HG02840 (cell line): ENCODE results near the gene MAP3K5.
"Not testable (repeated sequence)": the region's sequence is repeated elsewhere in the genome, so short reads cannot be mapped to it uniquely, and the experiment has no call there.

Source experiments
- ATAC-seq: cut with Tn5 transposase; IDR thresholded peaks from one replicate; pipeline ENCODE4 v1.9.1; 2021; ENCODE audit warnings: mild to moderate bottlenecking, moderate library complexity, moderate number of reproducible peaks; ENCODE audit not compliant: unreplicated experiment, low FRiP score

The MAP3K5 gene

GRCh38 chr6:136696238-136696637 is 96.0 kb downstream of the MAP3K5 start:
- no peak for ATAC-seq

- no peak for ATAC-seq
These were observed 96.9 kb downstream of the MAP3K5 start for GRCh38 chr6:136695412-136695811.

GRCh38 chr6:136693090-136693489 is 99.2 kb downstream of the MAP3K5 start:
- no peak for ATAC-seq

GRCh38 chr6:136687894-136688293 is 104.4 kb downstream of the MAP3K5 start:
- ATAC-seq: not testable (repeated sequence)

- no peak for ATAC-seq
These were observed 106.7 kb downstream of the MAP3K5 start for GRCh38 chr6:136685540-136686108.

GRCh38 chr6:136684466-136684865 is 107.8 kb downstream of the MAP3K5 start:
- ATAC-seq: no peak

GRCh38 chr6:136683209-136683941 is 108.9 kb downstream of the MAP3K5 start:
- ATAC-seq: no peak

- ATAC-seq: no peak
These were observed 110.0 kb downstream of the MAP3K5 start for GRCh38 chr6:136682292-136682691.

GRCh38 chr6:136677822-136678221 is 114.5 kb downstream of the MAP3K5 start:
- ATAC-seq: no peak

GRCh38 chr6:136677344-136677743 is 114.9 kb downstream of the MAP3K5 start:
- no peak for ATAC-seq

GRCh38 chr6:136676075-136676474 is 116.2 kb downstream of the MAP3K5 start:
- ATAC-seq: no peak

- no peak for ATAC-seq
These were observed 118.7 kb downstream of the MAP3K5 start for GRCh38 chr6:136673571-136673970.

- ATAC-seq: no peak
These were observed 120.1 kb downstream of the MAP3K5 start for GRCh38 chr6:136672144-136672543.

GRCh38 chr6:136669299-136669699 is 123.0 kb downstream of the MAP3K5 start:
- ATAC-seq: no peak

GRCh38 chr6:136668571-136668970 is 123.7 kb downstream of the MAP3K5 start:
- ATAC-seq: no peak

- no peak for ATAC-seq
These were observed 126.2 kb downstream of the MAP3K5 start for GRCh38 chr6:136666041-136666440.

- ATAC-seq: no peak
These were observed 129.7 kb downstream of the MAP3K5 start for GRCh38 chr6:136662347-136663237.

GRCh38 chr6:136660727-136661126 is 131.6 kb downstream of the MAP3K5 start:
- ATAC-seq: no peak

- ATAC-seq: no peak
These were observed 132.2 kb downstream of the MAP3K5 start for GRCh38 chr6:136659991-136660499.

GRCh38 chr6:136658711-136659110 is 133.6 kb downstream of the MAP3K5 start:
- no peak for ATAC-seq

- ATAC-seq: no peak
These were observed 134.6 kb downstream of the MAP3K5 start for GRCh38 chr6:136657666-136658065.
